Heart right ventricle (tissue), 16 donors: ENCODE results near the gene HSD11B1L. TPM values are rescaled to one million over a fixed set of nuclear protein-coding genes. Genes with fewer than 3 reads are reported as not detected.

Experiments
- ATAC-seq, 8 donors: fragments of 200-7000 bp; cut with Tn5 transposase; one replicate each; pipeline ENCODE4 v1.9.1; 2020; ENCODE audit warnings: mild to moderate bottlenecking in 8 of 8, moderate library complexity in 8 of 8, moderate number of reproducible peaks in 1 of 8
- DNase-seq, 2 donors: peaks; one replicate each; pipeline ENCODE4 v3.0.0-alpha.2; 2020
- H3K27ac ChIP-seq, 10 donors: fragments of 200-600 bp; sonication (generic) in 2 of 10; one replicate each; pipeline versions ENCODE4 v1.5.0 to v1.8.0; 2020 to 2022; ENCODE audit warnings: mild to moderate bottlenecking in 3 of 10
- H3K27me3 ChIP-seq, 7 donors: fragments of 200-600 bp; one replicate each; pipeline ENCODE4 v1.8.0; 2021 to 2022; ENCODE audit warnings: mild to moderate bottlenecking in 2 of 7
- H3K36me3 ChIP-seq, 9 donors: fragments of 200-600 bp; sonication (generic) in 1 of 9; one replicate each; pipeline versions ENCODE4 v1.5.0 to v1.8.0; 2020 to 2022; ENCODE audit warnings: mild to moderate bottlenecking in 2 of 9
- H3K4me1 ChIP-seq, 9 donors: fragments of 200-600 bp; sonication (generic) in 1 of 9; one replicate each; pipeline versions ENCODE4 v1.5.0 to v1.8.0; 2020 to 2022; ENCODE audit warnings: mild to moderate bottlenecking in 4 of 9
- H3K4me3 ChIP-seq, 10 donors: fragments of 200-600 bp; sonication (generic) in 2 of 10; one replicate each; pipeline versions ENCODE4 v1.5.0 to v1.8.0; 2020 to 2022; ENCODE audit warnings: mild to moderate bottlenecking in 7 of 10, moderate library complexity in 2 of 10
- H3K9me3 ChIP-seq, 11 donors: fragments of 200-600 bp in 10 of 11; sonication (generic) in 2 of 11; one replicate each; pipeline versions ENCODE4 v1.5.0 to v1.8.0; 2013 to 2022; ENCODE audit warnings: mild to moderate bottlenecking in 2 of 11, control low read depth in 1 of 11, moderate library complexity in 1 of 11
- CTCF ChIP-seq, 9 donors: fragments of 200-600 bp; sonication (generic) in 2 of 9; IDR thresholded peaks; one replicate each; pipeline versions ENCODE4 v1.5.0 to v1.8.0; 2021 to 2022; ENCODE audit warnings: antibody characterized with exemption in 9 of 9, mild to moderate bottlenecking in 5 of 9, moderate library complexity in 1 of 9
- WGBS, 2 donors: extraction: QIAGEN DNeasy Blood & Tissue Kit; methylation state at CpG; one replicate each; pipeline ENCODE4 v1.1.7; 2013; ENCODE audit warnings: inconsistent platforms in 1 of 2; 5-methylcytosine and 5-hydroxymethylcytosine counted together
- intact Hi-C, 10 donors: fragments of 100-400 bp; cut with DNase I; formaldehyde crosslinking; loops; one replicate each; pipeline versions ENCODE4 v1.11.1 to v1.14.2; 2022
- polyA plus RNA-seq, 2 donors: library from polyadenylated mRNA; stranded (reverse); fragments of 200-250 nt; gene quantifications; one replicate each; pipeline ENCODE4 v1.2.3, GENCODE V29; 2013
- total RNA-seq, 10 donors: library from RNA; stranded (reverse); fragmentation: NEBNext Ultra II Directional in 3 of 10; extraction: Animal tissue kit (Norgen Biotek cat#: 25700) in 3 of 10; gene quantifications; one replicate each; pipeline versions ENCODE4 v1.2.1 to v1.2.4, GENCODE V29; 2021 to 2023
- donor health status: Arrhythmogenic right ventricular cardiomyopathy.
- donor health status: ischemic (EF 13 %, LVEDD 7.1; RV severe dilation, severe dysfunction).
- donor health status: healthy with polysubstance abuse.
- donor health status: DM: no; HTN: yes; CAD: no.
- donor health status: DM: no; HTN: no; CAD: no.
- donor health status: ischemic (EF 25% LVEDD 6.9; RV normal size, moderate dysfunction).
- donor health status: ischemic (EF 25% LVEDD 5.7; RV mildly dilated, moderate dysfunction).
- donor health status: healthy.
- donor health status: DM: yes; HTN: yes; CAD: no.
- donor health status: Ischemic cardiomyopathy.
- donor health status: ischemic (EF 35%, LVEDD 5.7; RV mildly dilated, moderate dysfunction).
- donor health status: nonischemic (EF 11% LVEDD 7.7; RV severe dilation, severe dysfunction).
- donor health status: DM: yes; HTN: yes; CAD: no.
- donor health status: PGD.
- donor health status: ischemic (EF 29% LVEDD 5.4; RV normal size, mild dysfunction).
- donor health status: nonischemic (EF 23%, LVEDD 6.1; RV moderate dilation, normal function).

HSD11B1L gene
- total and polyA plus RNA-seq, 12 donors: 3.3 to 13.2 (median 4.3) TPM

DNA sequence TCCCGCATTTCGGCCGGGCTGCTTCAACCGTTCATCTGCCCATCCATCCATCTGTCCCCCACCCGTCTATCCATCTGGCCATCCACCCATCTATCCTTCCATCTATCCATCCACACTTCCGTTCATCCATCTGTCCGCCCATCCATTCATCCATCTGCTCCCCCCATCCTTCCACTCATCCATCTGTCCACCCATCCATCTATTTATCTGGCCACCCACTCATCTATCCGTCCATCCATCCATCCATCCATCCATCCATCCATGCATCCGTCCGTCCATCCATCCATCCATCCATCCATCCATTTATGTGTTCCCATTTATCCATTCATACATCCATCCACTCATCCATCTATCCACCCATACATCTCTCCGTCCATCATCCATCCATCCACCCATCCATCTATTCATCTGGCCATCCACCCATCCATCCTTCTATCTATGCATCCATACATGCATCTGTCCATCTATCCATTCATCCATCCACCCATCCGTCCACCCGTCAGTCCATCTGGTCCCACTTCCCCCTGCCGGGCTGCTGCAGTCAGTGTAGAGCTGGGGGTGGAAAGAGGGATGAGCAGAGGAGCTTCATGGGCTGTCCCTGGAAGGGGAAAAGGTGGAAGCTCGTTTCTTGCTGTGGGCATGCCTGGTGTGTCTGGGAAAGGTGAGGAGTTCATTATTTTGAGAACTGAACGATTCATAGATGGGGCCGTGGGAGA lies 722 bp downstream of the HSD11B1L start:
- peak overlapping the region in 2 of 10 donors; percentile 94 to 97 for H3K27ac ChIP-seq
- 66% methylated on average over 17 of the region's 17 CpGs for WGBS, 2 donors
- no peaks in the 10 kb centered on the region for H3K27me3 ChIP-seq
- H3K4me1 ChIP-seq: peaks cover 5 to 24% (median 15%) of the 10 kb centered on the region in 9 donors
- no peak for TF ChIP-seq CTCF (IDR thresholded peaks at IDR 0.05)
- DNase-seq (no peak), ATAC-seq (no peak)
- intact Hi-C loops: loop anchor here in 3 of 10 donors (2.0 to 5.0 kb wide), 3 partner anchors 39 to 59 kb away; partner anchors contain the start of genes SAFB (in 2 of the 3), SAFB2 (in 2 of the 3), CATSPERD (in 1 of the 3) and LONP1 (in 1 of the 3)
- peaks cover 0 to 16% (median 0%) of the 10 kb centered on the region in 9 donors for H3K36me3 ChIP-seq
- H3K4me3 ChIP-seq: peak overlapping the region in 9 of 10 donors; percentile 72 to 97 (median 82)
- no peaks in the 10 kb centered on the region for H3K9me3 ChIP-seq

DNA sequence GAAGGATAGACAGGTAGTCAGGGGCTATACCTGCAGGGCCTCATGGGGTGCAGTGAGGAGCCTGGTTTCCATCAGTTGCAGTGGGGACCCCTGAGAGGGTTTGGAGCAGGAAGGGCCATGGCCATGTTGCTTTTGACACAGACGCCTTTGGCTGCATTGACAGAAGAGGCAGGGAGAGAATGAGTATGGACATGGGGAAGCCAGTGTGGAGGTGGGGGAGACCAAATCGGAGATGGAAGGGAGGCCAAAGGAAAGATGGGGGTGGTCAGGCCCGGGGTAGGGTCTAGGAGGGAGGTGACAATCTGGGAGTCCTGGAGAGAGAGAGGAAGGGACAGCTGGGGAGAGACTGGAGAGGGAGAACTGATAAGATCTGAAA lies 1.3 kb downstream of the HSD11B1L start:
- Histone ChIP-seq H3K27me3 (no peaks in the 10 kb centered on the region), H3K4me1 (peaks cover 5 to 26% (median 18%) of the 10 kb centered on the region in 9 donors), H3K4me3 (no peak overlapping the region), H3K9me3 (no peaks in the 10 kb centered on the region), H3K36me3 (peaks cover 0 to 16% (median 0%) of the 10 kb centered on the region in 9 donors), H3K27ac (no peak overlapping the region)
- no peak for TF ChIP-seq CTCF (IDR thresholded peaks at IDR 0.05)
- 86 to 88% methylated on average over 3 of the region's 3 CpGs for WGBS, 2 donors
- no peak for ATAC-seq
- intact Hi-C loops: loop anchor here in 1 of 10 donors (5.0 kb wide), 1 partner anchor 60 kb away; the partner anchor contains the start of genes SAFB and SAFB2
- DNase-seq: no peak

- no peak for ATAC-seq
- no peak overlapping the region for H3K4me3 ChIP-seq
- intact Hi-C loops: loop anchor here in 1 of 10 donors (5.0 kb wide), 1 partner anchor 61 kb away; the partner anchor contains the start of genes SAFB and SAFB2
- H3K36me3 ChIP-seq: peaks cover 0 to 7% (median 0%) of the 10 kb centered on the region in 9 donors
- 91 to 93% methylated on average over 10 of the region's 10 CpGs for WGBS, 2 donors
- no peak for DNase-seq
- H3K9me3 ChIP-seq: no peaks in the 10 kb centered on the region
- no peaks in the 10 kb centered on the region for H3K27me3 ChIP-seq
- no peak overlapping the region for H3K27ac ChIP-seq
- no peak for TF ChIP-seq CTCF (IDR thresholded peaks at IDR 0.05)
- peaks cover 5 to 30% (median 24%) of the 10 kb centered on the region in 9 donors for H3K4me1 ChIP-seq
These were observed 2.5 kb downstream of the HSD11B1L start for GRCh38 chr19:5683177-5683886.

- ATAC-seq: no peak
- H3K4me1 ChIP-seq: peaks cover 0 to 23% (median 16%) of the 10 kb centered on the region in 9 donors
- TF ChIP-seq CTCF (IDR thresholded peaks at IDR 0.05): no peak
- H3K4me3 ChIP-seq: no peak overlapping the region
- WGBS, 2 donors: 88 to 95% methylated on average over 22 of the region's 22 CpGs
- DNase-seq: no peak
- H3K36me3 ChIP-seq: no peaks in the 10 kb centered on the region
- intact Hi-C loops: loop anchor here in 1 of 10 donors (5.0 kb wide), 1 partner anchor 63 kb away; the partner anchor contains the start of genes SAFB and SAFB2
- no peaks in the 10 kb centered on the region for H3K27me3 ChIP-seq
- no peaks in the 10 kb centered on the region for H3K9me3 ChIP-seq
- H3K27ac ChIP-seq: no peak overlapping the region
These were observed 4.0 kb downstream of the HSD11B1L start for GRCh38 chr19:5684694-5685430.
